ENCODE data around the gene ACSS1.

ACSS1 gene

DNA sequence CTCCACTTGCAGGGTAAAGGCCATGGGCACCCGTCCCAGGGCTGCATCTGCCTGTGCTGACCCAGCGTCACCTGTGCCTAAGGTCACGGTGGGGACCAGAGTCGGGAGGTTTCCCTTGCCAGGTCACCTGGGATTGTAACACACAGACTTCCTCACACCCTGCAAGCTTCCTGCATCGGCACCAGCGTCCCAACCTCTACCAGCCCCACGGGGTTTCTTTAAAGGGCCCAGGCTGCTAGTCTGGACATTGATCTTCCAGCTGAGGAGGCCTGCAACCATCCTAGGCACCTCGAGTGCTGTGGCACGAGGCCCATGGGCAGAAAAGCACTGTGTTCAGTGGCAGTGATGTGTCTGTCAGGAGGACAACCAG, 12.6 kb downstream of the ACSS1 start:
- no peak for DNase-seq

DNA sequence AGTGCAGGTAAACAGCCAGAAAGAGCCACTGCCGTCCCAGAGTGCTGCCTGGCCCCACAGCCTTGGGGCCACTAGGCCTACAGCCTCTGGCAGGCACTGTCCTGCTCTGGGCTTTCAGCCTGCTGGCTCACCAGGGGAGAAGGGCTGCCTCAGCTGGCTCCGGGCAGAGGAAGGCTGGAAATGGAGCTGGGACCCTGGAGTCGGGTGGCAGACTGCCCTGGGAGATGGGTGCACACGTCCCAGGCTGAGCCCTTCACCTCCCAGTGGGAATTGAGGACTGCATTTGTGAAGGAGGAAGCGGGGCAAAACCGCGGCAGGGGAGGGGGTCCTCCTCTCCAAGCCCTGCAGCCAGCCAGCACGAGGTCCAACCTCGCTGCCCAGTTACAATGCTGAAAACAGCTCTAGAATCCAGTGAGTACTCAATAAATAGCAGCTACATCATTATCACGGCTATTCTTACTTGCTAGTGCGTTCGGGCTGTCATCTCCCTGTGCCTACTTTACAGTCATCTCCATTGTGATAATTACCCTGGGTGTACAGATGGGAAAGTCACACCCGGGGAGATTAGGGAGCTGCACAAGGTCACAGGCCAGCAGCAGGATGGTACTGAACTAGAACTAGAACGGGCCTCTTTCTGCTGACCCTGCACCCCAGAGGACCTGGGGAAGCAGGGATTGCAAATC, 13.1 kb downstream of the ACSS1 start:
- DNase-seq, result no peak

DNA sequence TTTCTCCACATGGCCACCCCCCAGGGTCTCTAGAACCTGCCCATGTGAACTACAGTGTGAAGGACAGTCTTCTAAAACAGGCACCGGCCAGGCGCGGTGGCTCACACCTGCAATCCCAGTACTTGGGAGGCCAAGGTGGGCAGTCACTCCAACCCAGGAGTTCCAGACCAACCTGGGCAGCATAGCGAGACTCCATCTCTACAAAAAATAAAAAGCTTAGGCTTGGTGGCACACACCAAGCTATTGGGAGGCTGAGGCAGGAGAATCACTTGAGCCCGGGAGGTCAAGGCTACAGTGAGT, 13.7 kb downstream of the ACSS1 start:
- DNase-seq, result no peak

DNA sequence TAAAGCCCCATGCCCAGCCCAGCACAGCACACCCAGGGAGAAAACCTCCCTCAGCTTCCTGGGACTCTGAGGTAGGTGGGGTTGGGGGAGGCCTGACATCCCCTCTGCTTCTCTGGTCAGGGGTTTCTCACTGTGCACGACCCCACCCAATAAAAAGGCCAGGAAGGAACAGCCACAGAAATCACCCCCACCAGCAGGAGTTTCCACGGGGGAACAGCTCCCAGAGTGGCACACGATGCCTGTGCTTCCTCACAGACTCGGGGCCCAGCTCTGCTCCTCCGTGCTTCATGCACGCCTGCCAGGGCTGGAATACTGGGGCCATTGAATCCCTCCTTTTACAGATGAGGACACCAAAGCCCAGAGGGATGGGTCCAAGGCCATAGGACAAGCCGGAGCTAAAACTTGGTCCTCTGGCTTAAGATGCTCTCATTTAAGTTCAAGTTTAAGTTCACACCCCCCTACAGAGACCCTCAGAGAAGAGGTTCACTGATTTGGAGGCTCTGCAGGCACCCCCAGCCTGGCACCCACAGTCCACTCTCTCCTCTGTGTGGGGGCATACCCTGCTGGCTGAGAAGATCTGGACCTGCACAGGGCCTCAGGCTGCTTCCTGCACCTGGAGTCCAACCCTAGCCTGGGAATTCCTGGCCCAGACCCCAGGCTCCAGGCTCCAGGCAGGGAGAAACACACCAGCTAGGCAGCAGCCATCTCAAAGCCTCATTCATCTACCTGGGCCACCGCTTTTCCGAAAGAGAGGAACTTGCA, 14.3 kb downstream of the ACSS1 start:
- no peak for DNase-seq

DNA sequence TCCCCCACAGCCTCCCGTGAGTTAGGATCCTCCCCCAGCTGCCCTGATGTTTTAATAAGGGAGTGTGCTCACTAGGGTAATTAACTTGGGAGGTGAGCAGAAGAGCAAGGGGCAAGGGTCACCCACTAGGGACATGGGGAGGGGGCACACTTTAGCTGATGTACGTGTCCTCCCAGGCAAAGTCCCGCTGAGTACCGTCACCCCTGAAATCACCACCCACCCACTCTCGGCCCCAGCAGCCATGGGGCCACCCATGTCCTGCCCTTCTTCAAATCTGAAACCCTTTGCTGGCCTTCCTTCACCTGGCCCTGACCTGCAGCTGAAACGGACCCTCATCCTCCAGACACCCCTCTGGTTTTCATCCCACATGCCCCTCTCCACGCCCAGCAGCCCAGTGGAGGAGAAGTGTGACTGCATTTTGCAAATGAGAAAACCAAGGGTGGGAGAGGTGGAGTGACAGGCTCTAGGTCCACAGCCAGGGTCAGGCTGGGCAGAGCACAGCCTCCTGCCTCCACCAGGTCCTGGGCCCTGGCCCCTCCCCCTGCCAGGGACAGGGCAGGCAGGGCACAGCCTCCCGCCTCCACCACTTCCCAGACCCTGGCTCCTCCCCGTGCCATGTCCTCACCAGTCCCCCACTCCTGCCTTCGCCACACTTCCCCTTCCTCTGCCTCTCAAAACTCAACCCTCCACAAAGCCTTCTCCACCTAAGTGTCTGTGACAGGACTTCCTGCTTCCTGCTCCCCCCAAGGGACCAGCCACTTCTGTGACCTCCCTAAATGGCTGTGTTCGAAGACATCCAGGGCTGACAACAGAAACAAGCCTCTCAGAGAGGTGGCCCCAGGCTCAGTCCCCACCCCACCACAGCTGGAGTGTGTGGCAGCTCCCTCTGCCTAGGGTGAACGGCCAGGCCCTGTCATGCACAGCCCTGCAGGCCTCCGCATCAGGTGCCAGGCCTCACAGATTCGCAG, 15.1 kb downstream of the ACSS1 start:
- no peak for DNase-seq

DNA sequence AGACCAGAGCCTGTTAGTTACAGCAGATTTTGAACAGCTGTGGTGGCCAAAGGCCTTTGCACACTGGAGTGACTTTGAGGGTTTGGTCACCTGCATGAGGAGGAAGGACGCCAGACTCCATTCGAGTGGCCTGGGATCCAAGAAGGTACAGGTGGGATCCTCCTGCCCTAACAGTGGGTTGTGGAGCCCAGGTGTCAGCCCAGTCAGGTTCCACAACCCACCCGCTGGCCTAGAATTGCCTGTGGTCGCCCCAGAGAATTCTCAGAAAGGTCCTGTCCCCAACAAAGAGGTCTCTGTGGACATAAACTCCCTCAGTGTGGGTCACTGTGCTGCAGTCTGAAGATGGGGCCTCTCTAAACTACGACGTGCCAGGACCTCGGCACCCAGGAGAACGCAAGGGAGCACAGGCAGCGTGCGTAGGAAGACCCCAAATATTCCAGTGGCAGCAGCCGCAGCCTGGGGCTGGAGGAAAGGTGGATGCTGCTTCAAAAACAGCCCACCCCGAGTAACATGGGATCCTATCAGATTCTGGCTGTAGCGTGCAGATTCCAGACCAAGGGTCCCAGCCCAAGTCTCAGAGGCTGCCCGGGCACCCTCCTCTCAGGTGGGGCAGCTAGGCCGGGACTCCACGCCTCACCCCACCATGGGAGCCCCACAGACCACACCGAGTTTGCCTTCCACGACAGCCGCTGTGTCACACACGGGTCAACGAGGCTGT, 16.0 kb downstream of the ACSS1 start:
- no peak for DNase-seq

DNA sequence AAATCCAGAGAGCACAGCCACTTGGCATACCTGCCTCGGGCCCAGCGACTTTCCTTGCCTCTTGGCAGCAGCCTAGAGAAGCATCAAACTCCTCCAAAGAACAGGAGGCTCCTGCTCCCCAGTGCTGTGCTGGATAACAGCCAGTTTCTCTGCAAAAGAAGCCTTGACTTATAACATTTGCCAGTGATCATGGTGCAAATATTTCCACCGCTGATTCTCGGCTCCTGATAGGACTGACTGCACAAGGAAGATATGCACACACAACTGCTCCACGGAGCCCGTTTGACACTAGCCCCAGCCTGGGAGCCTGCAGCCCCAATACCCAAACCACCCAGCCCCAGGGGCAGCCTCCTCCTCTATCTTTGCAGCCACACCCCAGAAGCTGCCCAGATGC, 17.5 kb downstream of the ACSS1 start:
- no peak for DNase-seq

DNA sequence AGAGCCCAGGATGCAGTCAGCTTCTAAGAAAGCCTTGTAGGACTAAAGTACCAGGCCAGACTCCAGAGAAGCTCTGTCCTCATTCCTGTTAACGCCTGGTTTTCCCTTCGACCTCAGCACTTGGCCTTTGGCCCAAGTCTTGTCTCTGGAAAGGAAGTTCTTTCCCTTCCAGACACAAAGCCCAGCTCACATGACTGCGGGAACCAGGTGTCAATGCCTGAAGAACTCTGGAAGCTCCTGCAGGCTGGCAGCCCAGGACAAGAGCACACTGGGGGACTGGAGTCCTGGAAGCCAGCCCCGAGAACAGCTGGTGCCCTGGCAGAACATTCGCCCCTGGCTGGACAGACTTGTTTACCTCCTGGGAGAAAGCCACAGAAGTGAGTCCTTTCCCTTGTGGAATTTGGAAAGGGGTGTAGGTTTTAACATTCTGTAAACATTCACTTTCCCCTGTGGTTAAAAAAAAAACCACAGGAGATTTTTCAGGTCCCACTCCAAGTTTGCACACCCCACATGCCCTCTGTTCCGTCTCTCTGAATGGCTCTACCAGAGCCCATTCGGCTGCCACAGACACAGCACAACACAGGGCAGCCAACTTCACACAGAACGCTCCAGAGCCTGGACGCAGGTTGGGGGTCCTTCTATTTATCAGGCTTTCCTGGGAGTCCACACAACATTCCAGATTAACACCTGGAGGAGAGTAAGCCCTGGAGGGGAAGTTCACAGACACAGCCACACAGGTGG, 18.1 kb downstream of the ACSS1 start:
- no peak for DNase-seq

DNA sequence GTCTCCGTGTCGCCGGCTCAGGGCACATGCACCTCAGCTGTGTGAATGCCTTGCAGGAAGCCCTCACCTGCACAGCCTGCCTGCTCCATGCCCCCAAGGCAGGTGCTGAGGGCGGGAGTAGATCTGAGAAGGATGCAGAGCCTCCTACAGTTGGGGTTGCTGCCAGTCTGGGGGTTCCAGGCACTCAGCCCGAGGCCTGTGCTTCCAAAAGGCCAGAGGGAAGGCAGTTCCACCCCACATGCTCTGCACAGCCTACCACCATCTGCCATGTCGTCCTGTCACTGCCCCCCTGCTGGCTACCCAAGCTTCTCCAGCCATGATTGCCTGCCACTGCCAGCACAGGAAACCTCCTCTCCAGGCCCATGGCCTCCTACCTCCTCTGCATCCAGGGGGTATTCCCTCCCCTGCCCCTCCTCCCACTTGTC, 19.3 kb downstream of the ACSS1 start:
- no peak for DNase-seq

DNA sequence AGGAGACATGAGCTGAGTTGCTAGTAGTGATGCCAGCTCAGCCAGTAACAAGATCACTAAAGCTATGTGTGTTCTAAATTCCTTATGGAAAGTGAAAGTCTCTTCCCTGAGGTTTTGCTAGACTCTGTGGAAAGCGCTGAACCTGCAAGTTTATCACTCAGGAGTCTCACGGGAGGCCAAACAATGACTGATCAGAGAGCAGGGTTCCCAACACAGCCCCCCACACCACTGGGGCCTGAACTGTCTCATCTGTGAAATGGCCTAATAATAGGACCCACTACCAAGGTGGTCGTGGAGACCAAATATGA, 19.9 kb downstream of the ACSS1 start:
- DNase-seq, result no peak

DNA sequence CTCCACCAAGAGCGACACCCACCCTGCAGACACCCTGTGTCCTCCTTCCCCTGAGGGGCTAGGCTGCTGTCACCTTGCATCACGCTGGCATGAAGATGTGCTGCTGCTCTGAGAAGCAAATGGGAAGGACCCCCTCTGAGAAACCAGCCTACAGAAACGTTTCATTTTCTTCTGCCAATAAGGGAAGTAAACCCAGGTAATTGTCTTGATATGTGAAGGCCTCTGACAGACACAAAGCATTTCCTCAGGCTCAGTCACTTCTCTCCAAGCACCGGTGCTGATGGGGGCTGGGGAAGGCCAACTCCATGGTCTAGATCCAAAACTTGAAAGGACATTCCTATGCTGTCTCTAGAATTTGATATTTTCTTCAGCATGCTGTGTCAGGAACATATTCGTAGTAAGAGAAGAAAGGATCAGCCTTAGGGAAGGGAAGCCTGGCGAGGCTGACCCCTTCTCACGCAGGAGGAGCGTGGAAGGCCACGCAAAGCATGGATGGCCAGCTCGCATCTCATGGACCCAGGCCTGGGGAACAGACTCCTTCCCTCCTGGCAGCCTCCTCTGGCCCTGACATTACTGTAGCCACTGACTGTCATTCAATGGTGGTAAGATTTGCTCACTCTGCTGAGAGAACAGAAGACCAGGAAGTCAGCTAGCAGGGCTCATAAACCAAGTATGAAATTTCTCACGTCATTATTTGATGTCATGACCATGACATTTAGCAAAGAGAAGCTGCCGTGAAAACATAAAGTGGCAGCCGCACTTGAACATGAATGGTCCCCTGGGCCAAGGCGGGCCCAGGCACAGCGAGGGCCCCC, 20.4 kb downstream of the ACSS1 start:
- no peak for DNase-seq

DNA sequence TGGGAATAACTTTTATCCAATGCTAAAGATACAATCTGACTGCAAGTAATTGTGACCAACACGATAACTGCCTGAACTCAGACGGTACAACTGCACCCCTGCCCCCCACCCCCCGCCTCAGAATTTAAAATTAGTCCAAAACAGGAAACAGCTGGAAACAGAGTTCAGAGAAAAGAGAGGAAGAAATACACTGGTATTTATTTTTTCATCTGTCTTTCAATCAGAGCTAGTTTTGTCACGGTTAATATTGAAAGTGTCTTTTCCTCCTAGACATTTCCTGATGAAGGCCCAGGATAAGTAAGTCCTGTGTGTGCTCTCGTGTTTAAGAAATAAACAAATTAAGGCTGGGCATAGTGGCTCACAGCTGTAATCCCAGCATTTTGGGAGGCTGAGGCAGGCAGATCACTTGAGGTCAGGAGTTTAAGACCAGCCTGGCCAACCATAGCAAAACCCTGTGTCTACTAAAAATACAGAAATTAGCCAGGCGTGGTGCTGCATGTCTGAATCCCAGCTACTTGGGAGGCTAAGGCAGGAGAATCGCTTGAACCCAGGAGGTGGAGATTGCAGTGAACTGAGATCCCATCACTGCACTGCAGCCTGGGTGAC, 21.5 kb downstream of the ACSS1 start:
- DNase-seq, result no peak

DNA sequence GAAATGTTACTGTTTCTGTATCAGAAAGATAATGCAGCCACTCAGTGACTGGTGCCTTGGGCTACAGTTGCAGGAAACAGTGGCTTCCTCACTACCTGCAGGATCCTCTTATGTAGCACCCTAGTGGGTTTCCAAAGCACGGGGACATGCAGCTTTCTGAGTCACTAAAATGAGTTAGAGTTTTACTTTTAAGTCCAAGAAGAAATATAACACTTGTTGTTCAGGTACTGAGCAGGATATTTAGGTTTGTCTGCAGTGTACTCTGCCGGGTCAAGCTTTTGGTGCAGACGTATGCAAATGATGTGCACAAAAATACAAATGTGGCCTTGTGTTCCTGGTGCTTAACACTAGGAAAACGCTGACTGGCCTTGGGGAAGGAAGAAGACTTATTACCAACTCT, 22.0 kb downstream of the ACSS1 start:
- peak; percentile 82 for DNase-seq

DNA sequence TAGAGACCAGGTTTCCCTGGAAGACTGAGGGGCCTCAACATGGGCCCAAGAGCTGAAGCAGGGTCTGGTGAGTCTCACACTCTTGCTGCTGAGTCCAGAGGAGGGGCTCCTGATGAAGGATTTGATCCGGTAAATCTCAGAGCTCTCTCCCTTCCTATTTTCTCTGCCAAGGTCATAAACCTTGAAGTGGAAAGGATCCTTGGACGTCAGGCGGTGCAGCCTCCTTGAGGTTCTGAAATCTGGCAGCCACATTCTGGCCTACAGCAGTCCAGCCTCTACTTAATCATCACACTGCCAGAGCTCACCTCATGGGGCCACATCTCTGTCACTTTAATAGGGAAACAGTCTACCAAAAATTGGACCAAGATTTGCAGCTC, 24.0 kb downstream of the ACSS1 start:
- DNase-seq, result no peak

DNA sequence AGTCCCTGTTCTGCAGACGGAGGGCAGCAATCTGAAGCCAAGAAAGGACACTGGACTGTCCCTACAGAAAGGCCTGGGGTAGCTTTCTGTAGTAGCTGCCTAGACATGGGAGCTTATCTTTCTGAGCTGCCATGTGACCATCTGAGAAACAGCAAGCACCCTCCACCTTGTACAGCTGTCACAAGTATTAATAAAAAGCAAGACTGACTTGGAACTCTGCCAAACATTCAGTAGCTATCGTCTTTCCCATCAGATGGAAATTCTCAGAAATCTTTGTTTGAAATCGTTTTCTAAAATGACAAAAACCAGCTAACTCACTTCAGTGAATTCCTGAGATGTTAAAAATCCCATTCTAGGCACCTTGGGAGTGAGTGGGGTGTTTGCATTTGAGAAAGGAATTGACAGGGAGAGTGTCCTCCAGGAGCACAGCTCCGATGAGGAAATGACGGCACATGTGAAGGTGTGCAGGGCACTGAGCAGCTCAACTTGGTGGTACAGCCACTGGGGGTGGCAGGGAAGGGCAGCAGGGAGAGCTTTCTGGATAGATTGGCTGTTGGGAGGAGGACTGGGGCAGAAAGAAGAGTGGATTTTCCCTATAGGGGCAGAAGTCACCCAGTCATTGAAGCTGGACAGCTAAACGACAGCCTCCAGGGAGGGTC, 24.5 kb downstream of the ACSS1 start:
- peak; percentile 74 for DNase-seq

DNA sequence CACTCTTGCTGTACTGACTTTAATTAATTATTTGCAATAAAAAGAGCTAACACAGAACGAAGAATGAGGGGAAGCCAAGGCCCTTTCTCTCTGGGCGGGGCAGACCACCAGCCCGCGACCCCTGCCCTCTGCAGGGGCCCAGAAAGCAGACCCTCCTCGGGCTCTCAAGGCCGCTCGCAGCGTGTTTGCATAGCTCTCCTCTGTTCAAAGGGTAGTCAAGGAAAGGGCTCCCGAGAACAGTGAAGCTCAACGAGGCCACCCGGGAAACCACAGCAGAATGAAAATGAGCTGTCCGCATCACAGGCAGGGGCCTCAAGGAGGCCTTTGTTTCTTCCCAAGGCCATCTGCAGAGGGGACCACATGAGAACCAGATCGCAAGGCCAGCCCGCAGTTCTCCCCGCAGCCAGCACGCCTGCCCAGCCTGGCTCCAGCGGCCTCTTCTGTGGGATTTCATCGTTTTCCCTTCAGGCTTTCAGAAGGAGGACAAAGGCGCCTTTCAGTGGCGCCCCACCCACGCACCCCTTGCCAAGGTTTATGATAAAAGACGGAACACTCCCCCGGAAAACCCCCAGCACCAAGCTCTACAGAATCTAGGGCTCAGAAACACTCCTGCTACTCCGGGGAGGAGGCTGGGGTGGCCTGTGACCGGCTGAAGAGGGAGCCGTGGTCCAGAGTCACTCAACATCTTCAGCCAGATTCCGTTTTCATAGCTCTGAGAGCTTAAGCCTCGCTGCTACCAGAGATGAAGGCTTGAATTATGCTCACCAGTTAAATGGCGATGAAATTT, 25.3 kb downstream of the ACSS1 start:
- peak; percentile 74 for DNase-seq

DNA sequence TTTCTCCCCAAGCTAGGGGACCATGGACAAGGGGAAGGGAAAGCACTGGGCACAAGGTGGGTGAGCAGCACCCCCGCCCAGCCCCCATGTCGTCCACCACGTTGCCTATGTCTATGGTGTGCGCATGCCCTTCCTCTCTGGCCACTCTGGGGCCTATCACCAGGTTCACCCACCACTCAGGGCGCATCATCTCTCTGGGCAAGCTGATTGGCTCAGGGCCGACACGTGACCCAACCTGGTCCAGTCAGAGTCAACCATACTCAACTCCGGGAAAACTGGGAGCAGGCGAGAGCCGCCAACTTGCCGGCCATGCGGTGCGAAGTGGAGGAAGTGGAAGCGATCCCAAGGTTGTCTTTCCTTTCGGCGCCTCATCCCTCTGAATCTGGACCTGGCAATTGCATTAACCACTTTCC, 25.9 kb downstream of the ACSS1 start:
- DNase-seq, result no peak

DNA sequence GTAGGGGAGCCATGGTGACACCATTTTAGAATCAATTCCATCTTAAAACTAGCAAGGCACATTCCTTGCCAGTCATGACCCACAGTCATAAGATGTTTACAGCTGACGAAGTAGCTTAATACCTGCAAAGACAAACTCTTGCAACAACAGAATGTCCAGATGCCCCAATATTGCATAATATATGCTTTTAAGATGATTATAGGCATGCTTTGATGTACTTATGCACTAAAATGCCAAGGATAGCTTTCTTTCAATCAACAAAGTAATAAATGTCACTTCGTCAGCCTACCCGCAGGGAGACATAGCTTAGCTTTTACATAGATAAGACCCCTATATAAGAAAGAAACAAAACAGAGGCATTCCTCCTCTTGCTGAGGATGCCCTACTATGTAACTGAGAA, 26.7 kb downstream of the ACSS1 start:
- DNase-seq, result no peak

DNA sequence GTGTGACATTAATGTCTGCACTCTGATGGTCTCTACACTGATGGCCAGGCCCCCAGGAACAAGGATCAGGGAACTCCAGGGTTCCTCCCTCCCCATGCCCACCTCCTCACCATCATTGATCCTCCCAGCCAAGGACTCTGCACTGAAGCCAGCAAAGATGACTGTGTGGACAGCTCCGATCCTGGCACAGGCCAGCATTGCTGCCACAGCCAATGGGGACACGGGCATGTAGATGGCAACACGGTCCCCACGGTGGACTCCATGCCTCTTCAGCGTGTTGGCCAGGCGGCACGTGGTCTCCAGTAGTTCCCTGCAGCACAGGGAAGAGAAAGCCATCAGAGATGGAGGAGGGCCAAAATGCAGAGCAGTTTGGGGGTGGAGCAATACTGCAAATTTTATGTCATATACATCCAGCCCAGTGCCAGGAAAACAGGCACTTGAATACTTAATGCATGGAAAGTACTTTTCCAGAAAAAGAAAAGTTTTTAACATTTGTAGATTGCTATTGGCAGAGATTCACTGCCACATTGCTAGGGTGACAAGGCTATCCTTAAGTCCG, 27.2 kb downstream of the ACSS1 start:
- DNase-seq, result no peak

All from NCI-H526 treated with DMSO at 0.1 percent for 48 hours (cell line).